ENCODE measurements around the gene EEFSEC. TPM values are rescaled to one million over a fixed set of nuclear protein-coding genes. Genes with fewer than 3 reads are reported as not detected.

Gene EEFSEC
- total RNA-seq, 1 donor from 2014 or later: 0.92 TPM

DNA sequence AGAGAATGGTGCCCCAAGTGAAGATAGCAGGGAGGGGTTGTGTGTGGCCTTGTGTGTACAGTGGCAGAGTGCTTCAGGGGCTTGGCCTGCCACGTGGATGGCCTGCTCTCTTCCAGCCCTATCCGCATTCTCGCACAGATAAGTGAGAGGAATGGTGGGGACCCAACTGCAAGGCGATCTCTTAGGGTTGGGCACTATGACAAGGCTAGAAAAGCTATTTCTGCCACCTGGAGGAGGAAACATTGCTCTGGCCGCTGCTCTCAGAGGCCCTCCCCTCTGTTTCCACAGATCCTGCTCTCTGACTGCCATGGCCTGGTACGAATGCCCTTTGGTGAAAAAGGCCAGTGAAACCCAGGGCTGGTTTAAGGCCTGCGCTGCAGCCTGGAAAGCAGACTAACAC lies 20.6 kb downstream of the EEFSEC start:
- H4K20me1 ChIP-seq (ENCODE audit: low read depth): peaks cover 6% of the 10 kb centered on the region
- H3K79me2 ChIP-seq (ENCODE audit: low read depth): no peaks in the 10 kb centered on the region
- peaks cover 19% of the 10 kb centered on the region for H3K4me1 ChIP-seq
- Mint-ChIP-seq H3K27ac (no peak overlapping the region), H3K36me3 (peaks cover 1% of the 10 kb centered on the region), H3K4me3 (no peak overlapping the region), H3K9me3 (no peaks in the 10 kb centered on the region), H3K4me1 (peaks cover 50% of the 10 kb centered on the region), H3K27me3 (ENCODE audit: insufficient read depth, low read depth) (peaks cover 2% of the 10 kb centered on the region)
- no peaks in the 10 kb centered on the region for H3K27me3 ChIP-seq
- peak; percentile 32 for DNase-seq (ENCODE audit: low spot score)
- no peak overlapping the region for H3K4me3 ChIP-seq
- H3K9me3 ChIP-seq (ENCODE audit: low read depth): no peaks in the 10 kb centered on the region
- no peak overlapping the region for H3K27ac ChIP-seq
- TF ChIP-seq, protein P1, sequence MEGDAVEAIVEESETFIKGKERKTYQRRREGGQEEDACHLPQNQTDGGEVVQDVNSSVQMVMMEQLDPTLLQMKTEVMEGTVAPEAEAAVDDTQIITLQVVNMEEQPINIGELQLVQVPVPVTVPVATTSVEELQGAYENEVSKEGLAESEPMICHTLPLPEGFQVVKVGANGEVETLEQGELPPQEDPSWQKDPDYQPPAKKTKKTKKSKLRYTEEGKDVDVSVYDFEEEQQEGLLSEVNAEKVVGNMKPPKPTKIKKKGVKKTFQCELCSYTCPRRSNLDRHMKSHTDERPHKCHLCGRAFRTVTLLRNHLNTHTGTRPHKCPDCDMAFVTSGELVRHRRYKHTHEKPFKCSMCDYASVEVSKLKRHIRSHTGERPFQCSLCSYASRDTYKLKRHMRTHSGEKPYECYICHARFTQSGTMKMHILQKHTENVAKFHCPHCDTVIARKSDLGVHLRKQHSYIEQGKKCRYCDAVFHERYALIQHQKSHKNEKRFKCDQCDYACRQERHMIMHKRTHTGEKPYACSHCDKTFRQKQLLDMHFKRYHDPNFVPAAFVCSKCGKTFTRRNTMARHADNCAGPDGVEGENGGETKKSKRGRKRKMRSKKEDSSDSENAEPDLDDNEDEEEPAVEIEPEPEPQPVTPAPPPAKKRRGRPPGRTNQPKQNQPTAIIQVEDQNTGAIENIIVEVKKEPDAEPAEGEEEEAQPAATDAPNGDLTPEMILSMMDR (IDR thresholded peaks at IDR 0.05): no peak
- no peak for TF ChIP-seq EZH2phosphoT487 (IDR thresholded peaks at IDR 0.05)
- TF ChIP-seq EZH2 (IDR thresholded peaks at IDR 0.05): no peak
- no peaks in the 10 kb centered on the region for H3F3A ChIP-seq (ENCODE audit: low read depth)
- H3K4me2 ChIP-seq: no peak overlapping the region
- H3K9ac ChIP-seq: no peak overlapping the region
- no peak overlapping the region for H2AFZ ChIP-seq (replicated peaks)
- H3K36me3 ChIP-seq: no peaks in the 10 kb centered on the region

GRCh38 chr3:128174675-128175590 lies 21.7 kb downstream of the EEFSEC start:
- H3K4me1 ChIP-seq: peaks cover 27% of the 10 kb centered on the region
- Mint-ChIP-seq H3K36me3 (peaks cover 1% of the 10 kb centered on the region), H3K4me3 (peak overlapping the region; percentile 62), H3K9me3 (no peaks in the 10 kb centered on the region), H3K27me3 (ENCODE audit: insufficient read depth, low read depth) (peaks cover 2% of the 10 kb centered on the region), H3K27ac (peak overlapping the region; percentile 61), H3K4me1 (peaks cover 51% of the 10 kb centered on the region)
- no peak for DNase-seq (ENCODE audit: low spot score)
- H3K27ac ChIP-seq: no peak overlapping the region
- no peak overlapping the region for H2AFZ ChIP-seq (replicated peaks)
- H3K27me3 ChIP-seq: no peaks in the 10 kb centered on the region
- TF ChIP-seq, protein P1 (IDR thresholded peaks at IDR 0.05): no peak
- TF ChIP-seq EZH2phosphoT487 (IDR thresholded peaks at IDR 0.05) (no peak), EZH2 (IDR thresholded peaks at IDR 0.05) (no peak)
- no peaks in the 10 kb centered on the region for H3K9me3 ChIP-seq (ENCODE audit: low read depth)
- H3K4me2 ChIP-seq: peak overlapping the region; percentile 33
- no peak overlapping the region for H3K4me3 ChIP-seq
- H3F3A ChIP-seq (ENCODE audit: low read depth): no peaks in the 10 kb centered on the region
- H3K9ac ChIP-seq: no peak overlapping the region
- H4K20me1 ChIP-seq (ENCODE audit: low read depth): no peaks in the 10 kb centered on the region
- no peaks in the 10 kb centered on the region for H3K36me3 ChIP-seq
- H3K79me2 ChIP-seq (ENCODE audit: low read depth): no peaks in the 10 kb centered on the region

GRCh38 chr3:128175768-128176167 lies 22.5 kb downstream of the EEFSEC start:
- H3K9me3 ChIP-seq (ENCODE audit: low read depth): no peaks in the 10 kb centered on the region
- Mint-ChIP-seq H3K9me3 (no peaks in the 10 kb centered on the region), H3K27me3 (ENCODE audit: insufficient read depth, low read depth) (peaks cover 2% of the 10 kb centered on the region)

More at GRCh38 chr3:128175768-128176167, 22.5 kb downstream of the EEFSEC start:
- no peak overlapping the region for H3K9ac ChIP-seq
- no peak for DNase-seq (ENCODE audit: low spot score)
- no peak overlapping the region for H3K27ac ChIP-seq
- no peaks in the 10 kb centered on the region for H3K79me2 ChIP-seq (ENCODE audit: low read depth)
- H3K27ac Mint-ChIP-seq: no peak overlapping the region
- H3K4me3 Mint-ChIP-seq: no peak overlapping the region
- H3K27me3 ChIP-seq: no peaks in the 10 kb centered on the region
- no peaks in the 10 kb centered on the region for H3K36me3 ChIP-seq
- peaks cover 1% of the 10 kb centered on the region for H3K36me3 Mint-ChIP-seq
- H3F3A ChIP-seq (ENCODE audit: low read depth): no peaks in the 10 kb centered on the region
- no peak overlapping the region for H3K4me3 ChIP-seq
- no peak overlapping the region for H3K4me2 ChIP-seq
- peaks cover 48% of the 10 kb centered on the region for H3K4me1 Mint-ChIP-seq
- no peak for TF ChIP-seq EZH2phosphoT487 (IDR thresholded peaks at IDR 0.05)
- TF ChIP-seq, protein P1 (IDR thresholded peaks at IDR 0.05): no peak
- TF ChIP-seq EZH2 (IDR thresholded peaks at IDR 0.05): no peak
- no peak overlapping the region for H2AFZ ChIP-seq (replicated peaks)
- peaks cover 27% of the 10 kb centered on the region for H3K4me1 ChIP-seq
- H4K20me1 ChIP-seq (ENCODE audit: low read depth): no peaks in the 10 kb centered on the region
